Smooth muscle cell of the brain vasculature (primary cell): ENCODE measurements around the gene MRC2.

Source experiments
- DNase-seq: peaks from one replicate; pipeline ENCODE4 v3.0.0-alpha.2; 2012; ENCODE audit warnings: low read depth, low spot score

Gene MRC2

GRCh38 chr17:62720126-62720850, 92.8 kb downstream of the MRC2 start:
- DNase-seq, result no peak

- no peak for DNase-seq
Observed at GRCh38 chr17:62722625-62723024, 95.2 kb downstream of the MRC2 start.

GRCh38 chr17:62723842-62724241, 96.4 kb downstream of the MRC2 start:
- no peak for DNase-seq

GRCh38 chr17:62724398-62725146, 97.1 kb downstream of the MRC2 start:
- no peak for DNase-seq

- no peak for DNase-seq
Observed at GRCh38 chr17:62725791-62726249, 98.3 kb downstream of the MRC2 start.

- no peak for DNase-seq
Observed at GRCh38 chr17:62727916-62728672, 100.6 kb downstream of the MRC2 start.

GRCh38 chr17:62732125-62732524, 104.7 kb downstream of the MRC2 start:
- DNase-seq, result no peak

GRCh38 chr17:62735044-62735651, 107.7 kb downstream of the MRC2 start:
- DNase-seq, result no peak

- no peak for DNase-seq
Observed at GRCh38 chr17:62737513-62737912, 110.0 kb downstream of the MRC2 start.

GRCh38 chr17:62738281-62738680, 110.8 kb downstream of the MRC2 start:
- DNase-seq, result no peak

GRCh38 chr17:62739645-62740388, 112.3 kb downstream of the MRC2 start:
- peak; percentile 28 for DNase-seq

- no peak for DNase-seq
Observed at GRCh38 chr17:62741290-62741689, 113.8 kb downstream of the MRC2 start.
